Upper lobe of left lung (tissue), 6 donors: ENCODE measurements around the gene MAP2K6. TPM values are rescaled to one million over a fixed set of nuclear protein-coding genes. Genes with fewer than 3 reads are reported as not detected.

Experiments used
- ATAC-seq, 2 donors: fragments of 200-7000 bp; cut with Tn5 transposase; one replicate each; pipeline ENCODE4 v1.9.1; 2022; ENCODE audit warnings: mild to moderate bottlenecking in 2 of 2, moderate library complexity in 2 of 2; ENCODE audit not compliant: low FRiP score in 2 of 2
- DNase-seq, 2 donors: peaks; one replicate each; pipeline ENCODE4 v3.0.0-alpha.2; 2019 to 2020
- H3K27ac ChIP-seq, 4 donors: fragments of 200-600 bp; sonication (generic); one replicate each; pipeline ENCODE4 v1.5.1; 2016 to 2019
- H3K27me3 ChIP-seq, 4 donors: fragments of 200-600 bp; sonication (generic); one replicate each; pipeline ENCODE4 v1.5.1; 2017 to 2019
- H3K36me3 ChIP-seq, 4 donors: fragments of 200-600 bp; sonication (generic); one replicate each; pipeline ENCODE4 v1.5.1; 2016 to 2019
- H3K4me1 ChIP-seq, 4 donors: fragments of 200-600 bp; sonication (generic); one replicate each; pipeline ENCODE4 v1.5.1; 2018 to 2019
- H3K4me3 ChIP-seq, 4 donors: fragments of 200-600 bp; sonication (generic); one replicate each; pipeline ENCODE4 v1.5.1; 2017 to 2019; ENCODE audit warnings: mild to moderate bottlenecking in 2 of 4, moderate library complexity in 1 of 4
- H3K9me3 ChIP-seq, 4 donors: fragments of 200-600 bp; sonication (generic); one replicate each; pipeline ENCODE4 v1.5.1; 2018 to 2019
- CTCF ChIP-seq, 6 experiments: fragments of 450-650 bp in 4 of 6; fragments of 200-600 bp in 2 of 6; sonication (generic) in 2 of 6; IDR thresholded peaks; one replicate each; pipeline ENCODE4 v1.5.1; 2016 to 2019; ENCODE audit warnings: antibody characterized with exemption in 6 of 6
- EP300 ChIP-seq, 4 donors: sonication (generic); formaldehyde crosslinking; IDR thresholded peaks; one replicate each; pipeline ENCODE4 v1.5.1; 2017; ENCODE audit warnings: antibody characterized with exemption in 4 of 4, control low read depth in 2 of 4
- POLR2A ChIP-seq, 4 donors: fragments of 450-650 bp; IDR thresholded peaks; one replicate each; pipeline ENCODE4 v1.5.1; 2016 to 2017; ENCODE audit warnings: antibody characterized with exemption in 4 of 4, mild to moderate bottlenecking in 2 of 4
- POLR2AphosphoS5 ChIP-seq, 2 donors: sonication (generic); formaldehyde crosslinking; IDR thresholded peaks; one replicate each; pipeline ENCODE4 v1.5.1; 2017; ENCODE audit warnings: antibody characterized with exemption in 2 of 2
- WGBS, 2 donors: methylation state at CpG; one replicate each; pipeline ENCODE4 v1.1.5; 2017 to 2018; 5-methylcytosine and 5-hydroxymethylcytosine counted together
- total RNA-seq, 6 donors: library from RNA; depleted of rRNA in 4 of 6; stranded (reverse); fragments of >200 nt in 4 of 6; gene quantifications; one replicate each; pipeline versions ENCODE4 v1.1.0 to v1.2.1, GENCODE V29; 2016 to 2021
- donor health status: DM: no; HTN: no; CAD: no; lungs with moderate emphysema.
- donor health status: DM: no; HTN: yes; CAD: no; lungs with severe emphysema.

Gene MAP2K6
- total RNA-seq, 6 donors from 2014 or later: 0.33 to 16.8 (median 5.9) TPM

- Histone ChIP-seq H3K27me3 (no peaks in the 10 kb centered on the region), H3K36me3 (no peaks in the 10 kb centered on the region), H3K27ac (no peak overlapping the region), H3K4me1 (peaks cover 7 to 25% (median 15%) of the 10 kb centered on the region in 4 donors), H3K9me3 (no peaks in the 10 kb centered on the region), H3K4me3 (no peak overlapping the region)
- WGBS, 2 donors: 80 to 90% methylated on average over 4 of the region's 4 CpGs
- TF ChIP-seq EP300 (IDR thresholded peaks at IDR 0.05): no peak
- TF ChIP-seq CTCF (IDR thresholded peaks at IDR 0.05): no peak
- TF ChIP-seq POLR2A (IDR thresholded peaks at IDR 0.05): no peak
- TF ChIP-seq POLR2AphosphoS5 (IDR thresholded peaks at IDR 0.05): no peak
- ATAC-seq: no peak
- DNase-seq: no peak
These were observed 2.2 kb upstream of the MAP2K6 start for GRCh38 chr17:69412251-69412671.

GRCh38 chr17:69415431-69415830, 934 bp downstream of the MAP2K6 start:
- no peak overlapping the region for H3K27ac ChIP-seq
- H3K9me3 ChIP-seq: no peaks in the 10 kb centered on the region
- 8 to 11% methylated on average over 6 of the region's 6 CpGs for WGBS, 2 donors
- TF ChIP-seq POLR2A (IDR thresholded peaks at IDR 0.05): no peak
- no peak for TF ChIP-seq CTCF (IDR thresholded peaks at IDR 0.05)
- TF ChIP-seq EP300 (IDR thresholded peaks at IDR 0.05): no peak
- TF ChIP-seq POLR2AphosphoS5 (IDR thresholded peaks at IDR 0.05): no peak
- no peak for ATAC-seq
- H3K4me1 ChIP-seq: peaks cover 13 to 33% (median 20%) of the 10 kb centered on the region in 4 donors
- H3K4me3 ChIP-seq: peak overlapping the region in 3 of 4 donors; percentile 51 to 59 (median 55)
- no peaks in the 10 kb centered on the region for H3K36me3 ChIP-seq
- DNase-seq: no peak
- no peaks in the 10 kb centered on the region for H3K27me3 ChIP-seq

GRCh38 chr17:69417545-69418483, 3.3 kb downstream of the MAP2K6 start:
- TF ChIP-seq POLR2AphosphoS5 (IDR thresholded peaks at IDR 0.05) (no peak), CTCF (IDR thresholded peaks at IDR 0.05) (no peak), POLR2A (IDR thresholded peaks at IDR 0.05) (no peak), EP300 (IDR thresholded peaks at IDR 0.05) (no peak)
- WGBS, 2 donors: 41 to 59% methylated on average over 5 of the region's 5 CpGs
- ATAC-seq (no peak), DNase-seq (no peak)
- Histone ChIP-seq H3K27ac (peak overlapping the region in 1 of 4 donors; percentile 53), H3K4me3 (peak overlapping the region in 1 of 4 donors; percentile 0), H3K27me3 (no peaks in the 10 kb centered on the region), H3K4me1 (peaks cover 13 to 33% (median 20%) of the 10 kb centered on the region in 4 donors), H3K36me3 (no peaks in the 10 kb centered on the region), H3K9me3 (no peaks in the 10 kb centered on the region)

GRCh38 chr17:69418535-69418934, 4.0 kb downstream of the MAP2K6 start:
- 74 to 79% methylated on average over 2 of the region's 2 CpGs for WGBS, 2 donors

More at GRCh38 chr17:69418535-69418934, 4.0 kb downstream of the MAP2K6 start:
- DNase-seq (no peak), ATAC-seq (no peak)
- Histone ChIP-seq H3K9me3 (no peaks in the 10 kb centered on the region), H3K27ac (no peak overlapping the region), H3K27me3 (no peaks in the 10 kb centered on the region), H3K36me3 (no peaks in the 10 kb centered on the region), H3K4me3 (no peak overlapping the region), H3K4me1 (peaks cover 13 to 33% (median 20%) of the 10 kb centered on the region in 4 donors)
- no peak for TF ChIP-seq POLR2AphosphoS5 (IDR thresholded peaks at IDR 0.05)
- no peak for TF ChIP-seq CTCF (IDR thresholded peaks at IDR 0.05)
- TF ChIP-seq EP300 (IDR thresholded peaks at IDR 0.05): no peak
- TF ChIP-seq POLR2A (IDR thresholded peaks at IDR 0.05): no peak
